COLO668 (cell line): ENCODE results near the gene CTXN3.
A peak's percentile ranks its signal among the peaks of the same experiment; 100 is the strongest.
"Not testable (repeated sequence)": the region's sequence is repeated elsewhere in the genome, so short reads cannot be mapped to it uniquely, and the experiment has no call there.

Experiments used
- DNase-seq: peaks from one replicate; lab custom pipeline; 2025; ENCODE audit not compliant: unreplicated experiment; lab: John Stamatoyannopoulos, UW

CTXN3 gene

DNA sequence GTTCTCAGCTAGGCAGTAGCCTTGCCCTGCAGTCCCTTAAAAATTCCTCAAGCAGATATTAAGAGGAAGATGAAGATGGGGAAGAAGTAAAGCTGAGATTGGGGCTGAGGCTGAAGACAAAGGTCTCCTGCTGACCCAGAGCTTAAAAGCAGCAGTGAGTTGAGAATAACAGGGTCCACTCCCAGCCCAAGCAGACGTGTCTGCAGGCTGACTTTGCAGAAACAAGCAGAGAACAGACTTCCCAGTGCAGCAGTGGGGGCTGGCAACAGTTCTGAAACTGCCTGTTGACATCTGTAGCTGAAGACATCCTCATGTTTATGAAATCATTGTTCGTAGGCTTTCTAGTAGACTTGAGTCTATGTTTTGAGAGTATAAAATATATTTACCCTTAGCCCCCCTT, 1.1 kb downstream of the CTXN3 start:
- DNase-seq: no peak

DNA sequence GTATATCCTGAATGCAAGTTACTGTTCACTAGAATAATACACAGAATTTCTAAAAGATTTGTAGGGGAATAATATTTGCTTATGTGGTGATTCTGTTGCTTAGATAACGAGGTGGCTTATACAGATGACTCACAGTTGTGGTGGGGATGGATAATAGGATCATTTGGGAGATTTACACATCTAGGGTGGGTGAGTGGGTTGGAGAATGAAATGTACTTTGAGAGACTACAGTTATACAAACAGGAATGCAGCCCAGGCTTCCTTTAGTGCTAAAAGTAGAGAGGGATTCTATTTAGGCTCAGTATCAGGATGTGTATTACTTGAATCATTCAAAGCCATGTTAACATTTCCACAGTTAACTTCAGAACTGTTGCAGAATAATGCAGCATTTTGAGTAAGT, 1.8 kb downstream of the CTXN3 start:
- no peak for DNase-seq

DNA sequence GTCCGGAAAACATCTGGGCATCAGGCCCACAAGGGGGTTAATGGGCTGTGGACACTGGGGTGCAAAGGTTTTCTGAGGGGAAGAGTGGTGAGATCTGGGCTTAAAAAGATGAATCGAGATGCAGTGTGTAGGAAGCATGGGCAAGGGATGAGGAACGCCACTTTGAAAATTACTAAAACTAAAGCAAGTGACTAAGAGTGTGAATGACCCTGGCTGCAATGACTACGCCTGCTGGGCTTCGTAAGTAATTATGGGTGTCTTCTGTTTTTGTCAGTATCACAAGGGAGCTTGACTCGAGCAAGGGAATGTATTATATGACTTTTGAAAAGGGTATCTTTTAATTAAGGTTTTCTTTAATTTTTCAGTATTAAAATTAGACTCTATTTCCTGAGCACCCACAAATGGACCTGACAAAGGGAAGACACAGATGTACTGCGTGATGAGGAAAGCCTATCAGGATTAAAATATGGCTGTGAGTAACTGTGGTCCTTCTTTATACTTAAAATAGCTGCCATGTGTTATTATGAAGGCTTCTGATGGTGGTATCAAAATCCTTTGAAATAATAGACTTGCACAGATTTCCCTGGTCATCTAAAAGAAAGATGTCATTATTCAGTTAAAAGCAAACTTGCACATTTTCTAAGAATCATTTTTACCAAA, 4.2 kb downstream of the CTXN3 start:
- no peak for DNase-seq

DNA sequence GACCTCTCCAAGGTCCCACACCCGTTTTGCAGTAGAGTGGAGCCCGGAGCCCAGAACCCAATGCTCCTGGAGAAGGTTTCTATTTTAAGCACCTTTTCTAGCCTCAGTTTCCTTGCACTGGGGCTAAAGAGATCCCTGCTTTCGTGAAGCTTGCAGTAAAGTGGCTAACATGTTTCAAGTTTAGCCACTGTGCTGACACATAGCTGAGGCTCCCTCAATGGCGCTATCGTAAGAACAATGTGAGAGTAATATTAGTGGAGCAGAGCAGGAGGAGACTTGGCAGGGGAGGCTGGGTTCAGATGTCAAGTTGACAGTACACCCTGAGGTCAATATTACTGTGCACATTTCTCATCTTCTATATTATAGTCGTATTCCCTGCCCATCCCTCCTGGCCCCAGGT, 7.9 kb downstream of the CTXN3 start:
- DNase-seq: no peak

DNA sequence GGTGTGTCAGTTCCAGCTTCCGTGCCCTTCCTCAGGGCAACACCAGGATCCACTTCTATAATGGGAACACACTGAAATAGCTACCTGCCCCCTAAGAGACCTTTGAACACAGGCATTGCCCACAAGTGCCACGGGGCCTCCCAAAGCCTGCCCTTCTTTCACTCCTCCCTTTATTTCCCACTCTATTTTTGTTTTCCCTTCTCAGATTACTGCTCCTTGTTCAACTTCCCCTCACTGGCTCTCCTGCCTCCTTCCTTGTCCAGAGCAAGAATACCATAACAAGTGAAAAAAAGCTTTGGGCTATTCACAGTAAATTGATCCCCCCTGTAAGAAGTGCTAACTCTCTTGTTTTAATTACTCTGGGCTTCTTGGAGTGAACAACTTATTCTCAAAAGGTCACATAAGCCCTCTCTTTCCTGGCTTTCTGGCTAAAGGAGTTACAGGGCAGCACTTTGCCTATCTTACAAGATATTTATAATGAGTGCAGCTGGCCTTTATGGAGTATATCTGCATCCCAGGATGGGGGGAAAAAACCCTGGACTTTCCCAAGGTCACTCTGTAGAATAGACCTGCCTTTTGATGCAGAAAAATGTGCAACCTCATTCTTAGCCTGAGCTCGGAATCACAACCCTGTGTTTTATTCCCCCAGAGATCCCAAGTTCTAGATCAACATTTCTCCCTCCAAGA, 11.3 kb downstream of the CTXN3 start:
- DNase-seq: no peak

DNA sequence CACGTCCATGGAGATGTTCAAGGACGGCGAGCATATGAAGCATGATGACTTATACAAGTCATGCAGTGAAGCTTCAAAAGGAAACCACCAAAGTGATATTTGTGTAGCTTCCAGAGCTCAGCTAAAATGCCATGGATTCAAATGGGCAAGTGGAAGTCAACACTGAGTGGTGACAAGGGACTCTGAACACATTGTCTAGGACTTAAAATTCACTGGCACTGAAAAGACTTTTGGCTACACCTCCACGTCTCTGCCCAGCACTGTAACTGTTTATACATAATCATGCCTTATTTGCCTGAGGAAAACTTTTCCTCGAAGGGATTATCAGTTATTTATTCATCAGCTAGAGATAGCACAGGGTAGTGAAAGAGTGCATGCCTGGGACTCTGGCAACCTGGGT, 15.2 kb downstream of the CTXN3 start:
- DNase-seq: no peak

DNA sequence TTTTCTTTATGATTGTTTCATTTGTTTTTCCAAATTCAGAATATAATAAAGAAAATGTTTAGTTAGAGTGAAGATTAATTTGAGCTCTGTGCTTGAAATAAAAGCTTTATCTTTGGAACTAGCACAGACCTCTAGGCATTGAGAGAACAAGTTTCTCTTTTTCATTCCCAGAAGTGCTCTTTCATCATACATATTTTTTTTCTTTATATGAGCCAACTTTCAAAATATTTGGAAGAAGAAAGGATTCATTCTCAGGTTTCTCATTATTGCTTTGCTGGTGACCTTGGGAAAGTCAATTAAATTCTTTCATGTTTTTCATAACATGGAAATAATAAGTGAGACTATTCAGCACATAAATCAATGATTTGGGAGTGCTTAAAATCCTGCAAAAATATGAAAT, 16.8 kb downstream of the CTXN3 start:
- no peak for DNase-seq

DNA sequence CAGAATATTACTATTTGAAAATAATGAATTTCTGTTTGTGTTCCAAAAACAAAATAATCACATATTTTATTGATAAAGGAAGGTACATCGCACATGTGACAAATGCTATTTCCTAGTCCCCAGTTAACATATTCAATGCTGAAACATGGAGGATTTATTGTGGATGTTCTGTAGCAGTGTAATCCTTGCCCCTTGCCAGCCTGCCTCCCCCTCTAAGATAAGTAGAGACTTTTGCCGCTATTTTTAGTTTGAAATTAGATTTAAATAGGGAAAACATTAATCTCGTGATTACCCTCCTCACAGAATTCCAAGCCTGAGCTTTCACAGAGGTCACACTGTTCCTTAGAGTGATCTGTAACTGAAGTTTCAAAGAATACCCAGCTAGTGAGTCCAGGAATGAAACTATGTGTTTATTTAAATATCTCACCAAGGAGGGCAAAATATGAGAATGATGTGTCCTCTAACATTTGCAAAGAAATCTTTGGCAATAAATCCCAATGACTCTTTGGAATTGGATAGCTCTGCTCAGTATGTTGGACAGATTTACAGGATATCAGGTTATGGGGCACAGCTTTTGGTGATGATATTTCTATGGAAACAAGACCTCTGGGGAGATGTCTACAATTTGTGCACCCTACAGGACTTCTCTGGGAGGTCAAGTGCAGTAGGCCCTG, 17.3 kb downstream of the CTXN3 start:
- DNase-seq: no peak

DNA sequence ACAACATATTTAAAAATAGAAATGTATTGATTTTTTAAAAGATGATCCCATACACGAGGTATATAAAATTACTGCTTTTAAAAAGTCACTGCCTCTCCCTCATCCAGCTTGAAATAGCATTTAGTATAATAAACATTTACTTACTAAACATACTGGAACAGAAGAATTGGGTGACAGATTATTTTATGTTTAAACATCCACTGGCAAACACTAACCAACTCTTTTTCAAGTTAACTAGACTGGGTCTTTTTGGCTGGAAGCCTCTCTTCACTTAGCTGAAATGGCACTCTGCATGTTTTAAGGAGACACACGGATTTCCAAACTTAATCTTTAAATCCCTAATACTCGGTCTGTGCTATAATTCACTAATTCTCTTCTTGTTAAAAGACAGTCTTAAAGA, 19.0 kb downstream of the CTXN3 start:
- no peak for DNase-seq

DNA sequence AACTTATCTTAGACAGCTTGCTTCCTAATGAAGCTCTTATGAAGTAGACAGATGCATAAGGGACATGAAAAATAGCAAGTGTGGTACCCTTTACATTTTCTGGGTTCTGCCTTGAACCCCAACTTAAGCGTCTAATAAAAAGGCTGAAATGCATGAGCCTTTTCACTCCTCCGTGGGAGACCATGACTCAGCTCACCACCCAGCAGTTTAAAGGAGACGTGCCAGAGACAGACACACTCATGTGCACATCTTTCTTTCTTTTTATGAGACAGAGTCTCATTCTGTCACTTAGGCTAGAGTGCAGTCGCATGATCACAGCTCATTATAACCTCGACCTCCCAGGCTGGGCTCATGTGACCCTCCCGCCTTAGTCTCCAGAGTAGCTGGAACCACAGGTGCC, 22.3 kb downstream of the CTXN3 start:
- DNase-seq: no peak

DNA sequence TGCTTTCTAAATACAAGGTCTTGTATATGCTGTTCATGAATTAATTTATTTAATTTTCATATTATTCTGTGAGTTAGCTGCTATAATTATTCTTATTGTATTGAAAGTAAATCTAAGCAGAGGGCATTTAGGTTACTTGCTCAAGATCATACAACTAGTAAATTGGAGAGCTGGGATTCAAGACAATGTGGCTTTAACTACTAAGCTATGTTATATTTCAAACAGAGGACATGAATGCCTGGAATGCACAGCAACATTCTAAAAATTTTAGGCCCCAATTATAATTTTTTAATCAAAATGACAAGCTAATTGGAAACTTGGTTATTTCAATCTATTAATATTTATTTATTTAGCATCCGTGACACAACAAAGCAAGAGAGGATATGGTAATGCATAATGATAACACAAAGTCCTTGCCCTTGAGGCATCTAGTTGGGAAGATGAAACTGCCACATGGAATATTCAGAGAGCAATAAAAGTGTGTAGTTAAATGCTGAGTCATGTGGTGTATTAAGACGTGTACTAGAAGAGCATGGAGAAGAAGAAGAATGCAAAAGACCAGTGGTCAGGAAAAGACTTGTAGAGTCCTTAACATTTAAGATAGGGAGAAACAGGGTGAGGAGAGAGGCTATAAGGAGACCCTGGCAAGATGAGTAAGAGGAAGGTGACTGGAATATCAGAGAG, 24.4 kb downstream of the CTXN3 start:
- no peak for DNase-seq

DNA sequence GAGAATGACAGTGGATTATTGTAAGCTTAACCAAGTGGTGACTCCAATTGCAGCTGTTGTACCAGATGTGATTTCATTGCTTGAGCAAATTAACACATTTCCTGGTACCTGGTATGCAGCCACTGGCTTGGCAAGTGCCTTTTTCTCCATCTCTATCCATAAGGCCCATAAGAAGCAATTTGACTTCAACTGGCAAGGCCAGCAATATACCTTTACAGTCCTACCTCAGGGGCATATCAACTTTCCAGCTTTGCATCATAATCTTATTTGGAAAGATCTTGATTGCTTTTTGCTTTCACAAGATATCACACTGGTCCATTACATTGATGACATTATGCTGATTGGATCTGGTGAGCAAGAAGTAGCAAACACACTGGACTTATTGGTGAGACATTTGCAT, 28.1 kb downstream of the CTXN3 start:
- not testable (repeated sequence) for DNase-seq

DNA sequence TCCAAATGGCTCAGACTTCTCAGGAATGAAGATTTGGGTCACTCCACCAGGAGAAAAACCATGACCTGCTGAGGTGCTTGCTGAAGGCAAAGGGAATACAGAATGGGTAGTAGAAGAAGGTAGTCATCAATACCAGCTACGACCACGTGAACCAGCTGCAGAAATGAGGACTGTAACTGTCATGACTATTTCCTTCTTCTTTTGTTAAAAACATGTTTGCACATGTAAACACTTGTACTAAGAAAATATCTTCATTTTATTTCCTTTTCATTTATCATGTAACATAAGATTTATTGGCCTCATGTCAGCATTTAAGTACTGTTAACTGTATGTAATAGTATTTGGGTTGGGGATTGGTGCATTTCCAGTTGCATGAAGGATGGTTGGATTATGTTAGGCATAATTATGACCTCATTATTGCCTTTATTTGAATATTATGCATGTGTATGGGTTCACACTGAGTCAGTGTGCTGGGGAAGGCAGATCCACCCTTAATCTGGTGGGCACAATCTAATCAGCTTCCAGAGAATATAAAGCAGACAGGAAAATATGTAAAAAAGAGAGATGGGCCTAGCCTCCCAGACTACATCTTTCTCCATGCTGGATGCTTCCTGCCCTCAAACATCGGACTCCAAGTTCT, 30.9 kb downstream of the CTXN3 start:
- DNase-seq: not testable (repeated sequence)

DNA sequence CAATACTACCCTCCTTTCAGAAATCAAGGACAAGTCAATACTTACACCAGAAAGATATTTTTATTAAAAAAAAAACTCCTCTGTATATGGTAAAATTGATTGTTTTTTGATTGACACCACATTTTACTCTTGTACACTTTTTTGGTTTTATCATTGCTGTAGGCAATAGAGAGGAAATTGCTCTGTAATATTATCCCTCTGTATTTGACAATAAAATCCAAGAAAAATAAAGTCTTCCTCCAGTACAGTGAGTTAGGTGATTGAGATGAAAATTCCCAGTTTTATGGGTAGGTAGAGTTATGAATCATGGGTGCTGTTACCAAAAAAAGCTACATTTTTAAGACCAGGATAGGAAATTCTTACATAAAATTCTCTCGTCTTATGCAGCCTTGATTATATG, 31.7 kb downstream of the CTXN3 start:
- no peak for DNase-seq

DNA sequence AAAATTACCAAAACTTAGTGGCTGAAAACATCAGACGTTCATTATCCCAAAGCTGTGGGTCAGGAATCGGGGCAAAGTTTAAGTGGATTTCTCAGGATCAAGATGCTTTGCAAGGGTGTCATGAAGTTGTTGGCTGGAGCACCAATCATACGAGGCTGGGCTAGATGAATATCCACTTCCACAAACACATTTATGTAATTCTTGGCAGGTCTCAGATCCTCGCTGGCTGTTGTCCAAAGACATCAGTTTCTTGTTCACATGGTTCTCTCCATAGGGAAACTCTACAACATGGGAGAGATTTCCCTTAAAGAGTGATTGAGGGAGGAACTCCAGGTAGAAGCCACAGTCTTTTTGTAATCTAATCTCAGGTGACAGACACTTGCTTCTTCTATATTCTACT, 34.1 kb downstream of the CTXN3 start:
- no peak for DNase-seq

DNA sequence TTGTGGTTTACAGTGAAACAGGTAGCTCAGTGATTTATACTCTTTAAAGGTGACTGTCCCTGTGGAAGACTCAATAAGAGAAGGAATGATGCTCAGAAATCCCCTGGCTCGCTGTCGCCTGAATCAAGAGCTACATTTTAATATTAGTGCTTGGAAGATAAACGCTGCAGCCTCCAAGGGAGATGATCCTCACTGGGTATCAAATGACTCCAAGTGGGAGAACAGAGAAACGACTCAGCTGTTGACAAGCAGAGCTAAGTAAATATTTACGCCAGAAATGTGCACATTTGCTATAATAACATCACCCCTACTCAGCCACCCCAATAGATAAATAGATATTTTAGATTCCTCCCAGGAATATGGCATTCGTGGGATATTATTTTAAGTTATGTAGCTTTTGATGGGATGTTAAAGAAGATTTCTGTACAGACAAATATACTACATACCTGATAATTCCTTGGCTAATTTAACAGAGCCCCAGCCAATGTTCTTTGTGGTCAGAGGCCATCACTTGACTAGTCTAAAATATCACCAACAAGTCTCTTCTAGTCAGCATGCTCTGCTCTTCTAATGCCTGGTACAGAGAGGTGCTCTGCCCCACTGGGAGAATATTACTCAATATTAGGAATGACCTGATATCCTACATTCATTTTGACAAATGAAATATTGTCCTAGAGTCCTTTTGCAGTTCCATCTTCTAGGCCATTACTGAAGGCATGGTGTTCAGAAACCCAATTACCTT, 36.0 kb downstream of the CTXN3 start:
- peak; percentile 7 for DNase-seq

DNA sequence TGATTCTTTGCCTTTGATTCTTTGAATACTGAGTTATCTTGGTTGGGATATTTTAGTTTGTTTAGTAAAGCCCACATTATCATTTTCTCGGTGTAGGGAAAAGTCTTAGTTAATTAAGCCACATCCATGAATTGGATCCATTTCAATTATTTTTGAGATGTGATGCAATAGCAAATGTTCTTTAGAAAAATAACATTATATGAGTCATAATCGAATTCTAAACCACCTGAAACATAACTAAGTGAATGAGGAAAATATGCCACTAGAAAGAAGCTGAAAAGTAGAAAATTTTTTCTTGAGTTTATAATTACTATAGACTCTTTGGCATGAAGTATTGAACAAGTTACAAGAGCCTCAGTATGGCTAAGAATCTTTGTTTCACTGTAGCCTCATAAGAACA, 36.8 kb downstream of the CTXN3 start:
- no peak for DNase-seq

DNA sequence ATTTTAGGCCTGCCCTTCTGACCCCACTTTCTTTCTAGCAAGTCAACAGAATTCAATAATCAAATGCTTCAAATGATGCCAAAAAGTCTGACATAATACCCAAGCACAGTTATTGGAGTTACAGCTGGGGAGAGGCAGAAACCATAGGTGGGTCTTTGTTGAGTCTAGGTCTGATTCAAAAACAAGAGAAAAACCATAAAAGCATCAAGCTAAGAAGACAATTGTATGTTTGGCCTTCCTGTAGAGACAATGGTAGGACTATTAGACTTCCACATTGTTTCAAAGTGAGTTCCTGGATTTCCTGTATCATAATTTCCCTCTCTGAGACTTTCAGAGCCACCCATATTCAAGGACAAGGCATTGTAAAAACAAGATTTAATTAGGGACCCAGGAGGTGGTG, 37.5 kb downstream of the CTXN3 start:
- no peak for DNase-seq

DNA sequence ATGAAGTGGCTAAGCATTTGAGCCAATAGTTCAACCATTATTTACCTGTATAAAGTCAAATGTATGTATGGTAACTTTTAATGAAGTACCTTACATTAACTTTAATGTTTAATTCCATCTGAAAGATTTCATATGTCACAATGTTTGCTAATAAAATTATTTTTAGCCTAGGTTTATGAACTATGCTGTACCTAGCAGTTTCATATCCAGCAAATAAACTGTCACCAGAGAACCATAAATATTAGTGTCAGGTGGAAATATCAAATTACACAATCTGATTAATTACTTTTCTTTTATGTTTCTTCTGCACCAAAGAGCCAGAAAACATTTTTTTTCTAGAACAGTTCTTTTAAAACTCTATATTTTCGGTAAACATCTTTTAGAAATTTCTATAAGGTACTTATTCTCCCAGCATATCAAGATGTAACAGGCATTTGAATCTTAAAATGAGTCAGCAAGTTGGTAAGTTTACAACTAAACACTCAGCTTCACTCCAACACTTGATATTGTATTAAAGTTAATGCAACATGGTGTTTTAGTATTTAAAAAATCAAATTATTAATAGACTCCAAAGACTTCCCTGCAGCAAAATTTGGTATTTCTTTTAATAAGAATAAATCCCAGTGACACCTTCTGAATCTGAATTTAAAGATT, 45.8 kb downstream of the CTXN3 start:
- no peak for DNase-seq

DNA sequence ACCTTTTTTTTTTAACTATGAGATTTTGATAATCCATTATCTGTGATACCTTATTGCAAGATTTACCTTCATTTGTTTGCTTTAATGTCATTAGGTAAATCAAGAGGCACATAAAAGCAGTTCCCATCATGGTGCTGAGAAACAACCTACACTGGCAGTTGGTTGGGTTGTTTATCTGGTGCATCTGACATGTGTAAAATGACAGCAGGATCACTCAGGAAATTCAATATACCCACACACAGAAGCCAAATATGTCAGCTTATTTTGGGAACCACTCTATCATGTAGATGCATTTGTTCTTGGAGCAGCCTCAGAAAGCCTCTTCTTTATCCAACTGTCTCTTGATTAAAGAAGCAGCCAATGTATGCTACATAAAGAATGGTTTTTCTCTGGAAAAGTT, 46.5 kb downstream of the CTXN3 start:
- no peak for DNase-seq
